ENCODE data around the gene C1GALT1.

- TF ChIP-seq CTCF (IDR thresholded peaks at IDR 0.05; ENCODE audit: extremely low read depth in 1 of 2, insufficient read depth in 1 of 2, low read depth in 1 of 2, low read length in 2 of 2) (no peak), EZH2 (IDR thresholded peaks at IDR 0.05; ENCODE audit: borderline replicate concordance, low read depth, low read length, severe bottlenecking) (no peak)
Measured at GRCh38 chr7:7228472-7228871, 46.1 kb downstream of the C1GALT1 start.

Measured in endothelial cell of umbilical vein (primary cell).